NCI-H128 (cell line): ENCODE results near the gene OBP2B.

Source experiments
- DNase-seq: peaks from one replicate; lab custom pipeline; 2025; ENCODE audit not compliant: unreplicated experiment; lab: John Stamatoyannopoulos, UW

Gene OBP2B

DNA sequence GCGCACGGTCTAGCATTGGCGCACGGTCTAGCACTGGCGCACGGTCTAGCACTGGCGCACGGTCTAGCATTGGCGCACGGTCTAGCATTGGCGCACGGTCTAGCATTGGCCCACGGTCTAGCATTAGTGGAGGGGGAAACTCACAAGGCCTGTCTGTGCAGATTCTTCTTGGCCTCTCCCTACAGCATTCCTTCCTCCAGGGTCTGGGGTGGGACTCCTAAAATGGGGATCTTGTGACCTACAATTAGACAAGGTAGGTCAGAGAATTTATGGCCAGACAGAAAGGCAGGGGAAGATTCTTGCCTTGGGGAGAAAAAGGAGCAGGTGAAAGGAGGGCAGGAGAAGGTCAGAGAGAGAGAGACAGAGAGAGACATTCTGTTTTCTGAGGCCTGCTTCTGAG lies 39.9 kb downstream of the OBP2B start:
- DNase-seq, result no peak

DNA sequence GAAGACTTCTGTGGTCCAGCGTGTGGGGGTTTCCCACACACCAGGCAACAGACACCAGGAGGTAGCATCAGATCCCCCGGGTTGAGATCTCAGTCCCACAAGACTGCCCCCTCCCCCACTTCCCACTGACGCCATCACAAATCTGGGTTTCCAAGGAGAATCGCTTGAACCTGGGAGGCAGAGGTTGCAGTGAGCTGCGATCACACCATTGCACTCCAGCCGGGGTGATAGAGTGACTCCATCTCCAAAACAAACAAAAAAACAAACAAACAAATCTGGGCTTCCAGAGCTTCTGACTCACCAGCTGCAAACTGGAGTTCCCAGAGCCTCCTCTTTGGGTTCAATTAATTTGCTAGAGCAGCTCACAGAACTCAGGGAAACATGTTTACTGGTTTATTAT lies 40.6 kb downstream of the OBP2B start:
- DNase-seq, result no peak

DNA sequence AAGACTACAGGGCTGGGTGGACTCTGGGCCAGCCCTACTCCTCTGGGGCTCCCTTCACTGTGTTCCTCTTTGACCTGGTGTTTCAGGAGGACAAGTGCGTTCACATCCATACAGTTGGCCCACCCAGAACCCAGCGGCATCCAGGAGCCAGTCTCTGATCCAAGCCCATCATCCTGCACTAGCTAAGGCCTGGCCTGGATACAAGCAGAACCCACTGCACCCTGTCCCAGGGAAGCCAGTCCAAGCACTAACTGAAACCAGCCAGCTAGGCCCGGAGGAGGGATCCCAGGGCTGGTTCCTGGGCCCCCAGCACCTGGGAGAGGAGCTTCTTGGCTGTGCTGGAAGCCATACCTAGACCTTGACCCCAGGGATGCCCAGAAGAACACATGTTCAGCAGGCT lies 41.3 kb downstream of the OBP2B start:
- DNase-seq, result no peak

DNA sequence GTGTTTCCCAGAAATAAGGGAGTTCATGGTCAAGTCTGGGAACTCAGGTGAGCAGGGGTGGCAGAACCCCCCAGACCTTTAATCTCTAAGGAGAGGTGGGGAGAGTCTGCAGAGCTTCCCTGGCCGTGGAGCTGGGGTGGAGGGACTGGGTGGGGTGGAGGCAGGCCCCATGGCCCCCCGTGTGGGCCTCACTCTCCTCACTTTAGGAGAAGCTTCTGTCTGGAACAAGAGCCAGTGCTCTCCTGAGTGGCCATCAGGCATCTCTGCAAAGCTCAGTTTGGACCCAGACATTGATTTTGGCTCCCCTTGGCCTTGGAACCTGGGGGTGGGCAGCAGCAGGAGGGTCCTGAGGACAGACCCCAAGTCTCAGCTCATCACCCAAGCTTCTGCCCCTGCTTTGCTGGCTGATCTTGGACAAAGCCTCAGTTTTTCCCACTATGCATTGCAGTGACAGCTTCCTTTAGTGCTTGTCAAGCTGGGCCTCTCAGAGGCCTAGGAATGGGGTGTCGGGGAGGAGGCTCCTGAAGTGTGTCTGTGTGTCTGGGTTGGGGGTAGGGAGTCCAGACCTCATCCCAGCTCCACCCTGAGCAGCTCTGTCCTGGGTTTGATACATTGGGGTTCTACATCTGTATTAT lies 41.8 kb downstream of the OBP2B start:
- no peak for DNase-seq

DNA sequence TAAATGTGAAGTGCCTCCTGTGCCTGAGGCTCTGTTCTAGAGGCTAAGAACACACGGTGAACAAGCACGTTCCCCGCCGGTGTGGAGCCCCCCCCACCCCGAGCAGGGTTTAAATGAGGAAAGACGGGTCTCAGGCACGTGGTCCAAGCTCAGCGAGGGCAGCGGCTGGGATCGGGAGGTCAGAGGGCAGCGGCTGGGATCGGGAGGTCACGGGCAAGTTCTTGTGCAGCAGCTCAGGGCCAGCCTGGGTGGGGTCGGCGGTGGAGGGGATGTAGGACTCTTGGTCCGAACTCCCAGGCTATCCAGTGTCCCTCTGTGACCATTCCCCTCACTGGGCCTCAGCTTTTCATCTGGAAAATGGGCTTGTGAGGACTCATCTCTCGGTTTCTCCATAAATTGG lies 42.7 kb downstream of the OBP2B start:
- DNase-seq, result no peak

DNA sequence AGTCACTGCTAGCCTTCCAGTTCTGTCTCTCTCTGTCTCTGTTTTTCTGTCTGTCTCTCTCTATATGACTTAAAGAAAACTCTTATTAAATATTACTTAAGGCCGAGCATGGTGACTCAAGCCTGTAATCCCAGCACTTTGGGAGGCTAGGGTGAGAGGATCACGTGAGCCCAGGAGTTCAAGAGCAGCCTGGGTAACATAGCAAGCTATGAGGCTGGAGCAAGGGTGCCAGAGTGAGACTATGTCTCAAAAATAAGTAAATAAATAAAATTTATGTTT lies 43.7 kb downstream of the OBP2B start:
- no peak for DNase-seq

DNA sequence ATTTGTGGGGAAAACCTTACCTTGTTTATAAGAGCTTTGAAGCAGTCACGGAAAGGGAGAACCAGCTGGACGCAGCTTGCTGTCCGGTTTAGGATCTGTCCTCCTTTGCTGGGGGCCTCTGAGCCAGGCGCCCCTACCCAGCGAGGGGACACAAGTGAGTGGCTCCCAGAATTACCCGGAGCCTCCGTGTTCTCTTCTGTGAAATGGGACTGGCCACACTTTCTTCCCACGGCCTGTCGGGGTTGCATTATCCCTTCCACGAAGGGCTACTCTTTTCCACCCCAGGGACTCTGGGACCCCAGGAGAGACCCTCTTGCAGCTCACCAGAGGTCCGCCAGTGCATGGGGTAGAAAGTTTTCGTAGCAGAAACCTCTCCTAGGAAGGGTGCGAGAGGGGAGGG lies 44.9 kb downstream of the OBP2B start:
- no peak for DNase-seq

DNA sequence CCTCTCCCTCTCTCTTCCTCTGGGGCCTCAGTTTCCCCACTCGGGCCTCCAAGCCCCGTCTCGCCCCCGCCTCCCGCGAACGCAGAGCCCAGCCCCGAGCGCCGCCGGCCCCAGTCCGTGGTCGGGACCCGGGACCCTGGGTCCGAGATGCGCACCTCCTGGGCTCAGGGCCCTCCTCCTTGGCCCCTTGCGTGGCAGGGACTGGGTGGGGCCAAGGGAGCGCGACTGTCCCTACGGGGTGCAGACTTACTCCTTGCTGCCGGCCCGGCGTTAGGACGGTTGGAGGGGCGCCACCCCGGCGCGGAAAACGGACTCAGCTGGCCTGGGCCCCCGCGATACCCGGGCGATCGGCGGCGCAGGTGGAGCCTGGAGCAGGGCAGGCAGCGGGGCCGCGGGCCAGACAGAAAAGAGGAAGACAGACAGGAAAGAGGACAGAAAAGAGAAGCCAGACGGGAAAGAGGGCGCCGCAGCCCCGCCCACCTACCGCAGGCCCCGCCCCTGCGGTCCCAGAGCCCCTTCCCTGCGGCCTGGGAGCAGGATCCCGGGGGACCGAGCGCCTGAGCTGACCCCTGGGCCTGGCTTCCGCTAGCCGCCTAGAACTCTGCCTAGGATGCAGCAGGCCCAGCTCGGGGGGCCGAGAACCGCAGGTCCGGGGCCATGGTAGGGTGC lies 45.4 kb downstream of the OBP2B start, which contains the start of gene GBGT1:
TSS of gene GBGT1 (minus strand) at position 411 of the 669 bp plus-strand sequence. CDS start 1,502 bp downstream, outside the sequence.
- DNase-seq, result no peak

DNA sequence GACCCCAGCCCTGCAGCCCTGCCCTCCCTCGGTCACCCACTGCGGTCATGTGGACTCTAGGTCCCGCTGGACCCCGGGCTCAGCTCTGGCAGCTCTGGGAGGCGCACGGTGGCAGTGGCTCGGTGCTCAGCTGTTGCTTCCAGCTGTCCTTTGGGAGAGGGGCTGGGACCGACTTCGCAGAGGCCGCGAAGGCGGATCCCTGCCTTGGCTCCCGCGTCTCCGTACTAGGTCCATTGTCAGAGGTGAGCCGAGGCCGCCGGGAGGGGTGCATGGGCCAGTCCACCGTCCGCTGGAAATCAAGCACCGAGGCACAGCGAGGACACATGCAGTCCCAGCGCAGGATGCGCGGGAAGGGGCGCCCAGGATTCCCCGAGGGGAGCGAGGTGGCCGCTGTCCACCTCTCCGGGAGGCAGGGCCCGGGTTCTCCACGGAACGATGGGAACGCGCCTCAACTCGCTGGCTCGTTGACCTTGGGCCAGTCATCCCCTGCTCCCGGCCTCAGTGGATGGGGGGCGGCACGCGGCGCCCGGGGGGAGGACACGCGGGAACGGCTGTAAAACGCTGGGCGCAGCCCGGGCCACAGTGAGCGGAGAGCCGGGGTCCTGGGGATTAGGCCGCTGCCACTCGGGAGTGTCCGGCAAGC lies 46.1 kb downstream of the OBP2B start:
- no peak for DNase-seq

DNA sequence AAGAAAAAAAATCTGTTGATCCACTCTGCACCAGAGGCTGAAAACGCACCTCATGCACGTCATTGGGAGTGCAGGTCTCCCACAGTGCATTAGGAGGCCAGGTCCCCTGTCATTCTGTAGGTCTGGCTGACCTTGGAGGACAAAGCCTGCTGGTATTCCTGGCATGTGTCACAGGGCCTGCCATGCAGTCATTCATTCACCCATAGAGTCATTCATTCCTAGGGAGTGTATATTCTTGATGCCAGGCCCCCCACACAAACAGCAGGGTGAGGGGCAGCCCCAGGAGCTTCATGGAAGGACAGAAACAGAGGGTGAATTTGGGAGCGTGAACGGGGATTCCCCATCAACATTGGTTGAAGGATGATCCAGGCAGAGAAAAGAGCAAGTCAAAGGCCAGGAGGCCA lies 47.5 kb downstream of the OBP2B start:
- no peak for DNase-seq

DNA sequence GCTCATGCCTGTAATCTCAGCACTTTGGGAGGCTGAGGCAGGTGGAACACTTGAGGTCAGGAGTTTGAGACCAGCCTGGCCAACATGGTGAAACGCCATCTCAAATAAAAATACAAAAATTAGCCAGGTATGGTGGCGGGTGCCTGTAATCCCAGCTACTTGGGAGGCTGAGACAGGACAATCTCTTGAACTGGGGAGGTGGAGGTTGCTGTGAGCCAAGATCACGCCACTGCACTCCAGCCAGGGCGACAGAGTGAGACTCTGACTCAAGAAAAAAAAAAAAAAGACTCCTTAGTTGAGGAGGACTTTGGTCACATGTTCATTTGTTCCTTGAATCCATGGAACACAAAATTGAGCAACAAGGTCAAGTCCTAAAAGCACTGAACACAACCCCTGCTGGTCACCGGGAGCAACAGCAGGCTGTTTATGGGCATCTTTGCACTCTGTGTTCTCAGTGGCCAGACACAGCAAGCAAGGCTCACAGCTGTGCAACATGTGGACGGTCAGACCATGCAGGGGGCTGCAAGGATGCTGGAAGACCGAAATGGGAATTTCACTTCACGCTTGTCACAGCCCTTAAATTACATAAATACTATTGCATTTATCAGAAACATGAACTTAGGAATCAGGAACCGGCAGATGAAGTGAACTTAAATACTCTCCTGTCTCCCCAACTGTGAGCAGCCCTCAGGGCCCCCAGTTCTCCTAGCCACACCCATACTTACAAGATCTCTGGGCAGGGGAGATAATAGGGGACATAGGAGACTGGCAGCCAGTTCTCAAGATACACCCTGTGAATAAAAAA lies 48.1 kb downstream of the OBP2B start:
- DNase-seq, result no peak

DNA sequence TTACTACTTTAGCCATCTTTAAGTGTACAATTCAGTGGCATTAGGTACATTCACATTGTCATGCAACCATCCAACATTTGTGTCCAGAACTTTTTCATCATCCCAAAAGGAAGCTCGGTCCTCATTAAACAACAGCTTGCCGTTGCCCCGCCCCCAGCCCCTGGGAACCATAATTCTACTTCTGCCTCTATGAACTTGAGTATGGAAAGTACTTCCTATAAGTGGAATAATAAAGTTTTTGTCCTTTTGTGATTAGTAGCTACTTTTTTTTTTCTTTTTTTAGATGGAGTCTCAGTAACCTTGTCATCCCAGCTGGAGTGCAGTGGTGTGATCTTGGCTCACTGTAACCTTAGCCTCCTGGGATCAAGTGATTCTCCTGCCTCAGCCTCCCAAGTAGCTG lies 50.4 kb downstream of the OBP2B start:
- no peak for DNase-seq
